HG03064 (cell line): ENCODE data around the gene ALX1.

Experiments
- ATAC-seq: cut with Tn5 transposase; IDR thresholded peaks from one replicate; pipeline ENCODE4 v1.9.1; 2021; ENCODE audit warnings: low read depth; ENCODE audit not compliant: unreplicated experiment

ALX1 gene

DNA sequence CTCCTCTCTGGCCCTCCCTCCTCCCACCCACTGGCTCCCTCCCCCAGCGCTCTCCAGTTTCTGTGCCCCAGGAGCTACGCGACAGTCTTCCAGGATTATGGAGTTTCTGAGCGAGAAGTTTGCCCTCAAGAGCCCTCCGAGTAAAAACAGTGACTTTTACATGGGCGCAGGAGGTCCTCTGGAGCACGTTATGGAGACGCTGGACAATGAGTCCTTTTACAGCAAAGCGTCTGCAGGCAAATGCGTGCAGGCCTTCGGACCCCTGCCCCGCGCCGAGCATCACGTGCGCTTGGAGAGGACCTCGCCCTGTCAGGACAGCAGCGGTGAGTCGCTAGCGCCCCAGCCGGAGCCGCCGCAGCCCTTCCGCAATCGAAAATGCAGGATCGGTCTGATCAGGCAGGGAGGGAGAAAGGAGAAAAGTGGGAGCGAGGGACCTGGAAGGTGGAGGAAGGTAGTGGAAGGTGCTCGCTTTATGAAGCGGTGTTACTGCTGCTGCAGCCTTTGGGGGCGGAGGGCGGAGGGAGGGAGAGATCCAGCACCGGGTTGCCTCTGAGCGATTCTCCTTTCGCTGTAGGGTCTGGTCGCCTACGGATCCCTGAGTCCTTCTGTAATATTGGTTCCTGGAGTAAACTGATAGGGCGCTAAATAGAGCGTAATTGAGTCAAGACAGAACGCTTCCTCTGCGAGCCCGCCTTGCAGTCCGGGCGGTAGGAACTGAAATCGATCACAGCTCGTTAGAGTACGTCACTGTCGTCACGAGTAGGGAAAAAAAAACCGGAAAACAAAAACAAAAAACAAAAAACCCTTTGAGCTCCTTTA lies at the start of gene ALX1:
TSS of gene ALX1 (plus strand) at position 56 of the 819 bp plus-strand sequence. CDS start at position 98, 42 bp downstream.
- no peak for ATAC-seq

DNA sequence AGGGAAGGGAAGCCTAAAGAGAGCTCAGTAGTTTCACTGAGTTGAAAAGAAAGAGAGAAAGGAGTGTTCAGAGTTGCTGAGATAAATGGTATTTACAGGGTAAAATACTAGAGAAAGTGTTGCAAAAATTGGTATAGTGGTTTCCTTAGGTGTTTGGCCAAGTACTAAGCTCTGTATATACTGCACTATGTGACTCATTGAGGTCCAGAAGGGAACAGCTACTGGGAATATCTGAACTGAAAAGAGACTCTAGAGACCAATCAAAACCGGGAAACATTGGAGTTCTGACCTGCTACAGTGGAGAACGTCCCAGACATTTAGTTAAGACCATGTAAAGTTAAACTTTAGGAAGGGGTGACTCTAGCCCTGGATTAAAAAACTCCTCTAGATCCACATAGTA lies 42.7 kb upstream of the ALX1 start:
- no peak for ATAC-seq

- ATAC-seq, result no peak
Observed at GRCh38 chr12:85244561-85244960, 35.5 kb upstream of the ALX1 start.

DNA sequence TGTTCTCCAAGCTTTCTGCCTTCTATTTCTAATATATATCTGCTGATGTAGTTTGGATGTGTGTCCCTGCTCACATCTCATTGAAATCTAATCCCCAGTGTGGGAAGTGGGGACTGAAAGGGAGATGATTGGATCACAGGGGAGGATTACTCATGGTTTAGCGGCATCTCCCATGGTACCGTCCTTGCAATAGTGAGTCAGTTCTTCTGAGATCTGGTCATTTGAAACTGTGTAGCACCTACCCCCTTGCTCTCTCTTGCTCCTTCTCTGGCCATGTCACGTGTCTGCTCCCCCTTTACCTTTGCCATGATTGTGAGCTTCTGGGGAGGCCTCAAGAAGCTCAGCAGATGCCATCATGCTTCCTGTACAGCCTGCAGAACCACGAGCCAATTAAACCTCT lies 26.2 kb upstream of the ALX1 start:
- ATAC-seq, result no peak

GRCh38 chr12:85257671-85258070 lies 22.3 kb upstream of the ALX1 start:
- ATAC-seq, result no peak

- ATAC-seq, result no peak
Observed at GRCh38 chr12:85260447-85260846, 19.6 kb upstream of the ALX1 start.

- no peak for ATAC-seq
Observed at GRCh38 chr12:85260896-85261295, 19.1 kb upstream of the ALX1 start.

- ATAC-seq, result no peak
Observed at GRCh38 chr12:85266356-85266755, 13.7 kb upstream of the ALX1 start.

DNA sequence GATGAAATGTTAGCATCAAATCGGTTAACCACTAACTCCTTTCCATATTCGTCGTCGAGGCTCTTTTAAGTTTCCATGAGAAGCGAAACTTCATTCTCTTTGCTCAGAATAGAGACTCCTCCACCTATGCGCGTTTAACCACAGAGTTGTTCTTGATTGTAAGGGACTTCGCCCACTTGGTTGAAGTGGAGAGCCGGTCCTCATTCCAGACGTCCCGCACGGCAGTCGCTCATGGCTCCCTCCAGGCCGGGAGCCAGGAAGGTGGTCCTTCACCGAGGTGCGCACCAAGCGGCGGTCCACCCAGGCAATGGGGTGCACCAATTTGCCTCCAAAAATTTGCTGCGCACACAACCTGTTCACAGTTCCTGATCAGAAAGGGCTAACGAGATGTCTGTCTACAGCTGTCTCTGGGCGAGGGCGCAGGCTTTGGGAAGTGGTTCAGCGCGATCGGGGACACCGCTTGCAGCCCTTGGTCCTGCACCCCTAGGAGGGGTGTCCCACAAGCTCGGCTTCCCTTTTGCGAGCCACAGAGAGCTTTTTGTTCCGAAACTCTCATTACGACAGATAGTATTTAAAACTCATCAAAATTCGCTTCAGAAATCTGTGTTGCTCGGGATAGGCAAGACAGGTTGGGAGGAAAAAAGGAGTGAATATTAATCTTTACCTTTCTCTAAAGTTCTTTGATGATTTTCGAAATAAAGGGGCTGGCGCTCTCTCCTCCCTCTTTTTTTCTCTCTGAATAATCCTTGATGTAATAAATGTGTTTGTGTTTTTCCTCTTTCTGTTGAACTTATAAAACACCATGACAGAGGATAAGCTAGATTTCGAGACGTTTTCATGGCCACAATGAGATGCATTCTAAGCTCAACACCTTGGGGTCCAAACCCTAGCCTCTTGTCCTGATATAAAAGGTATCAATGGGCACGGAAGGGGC lies 6.4 kb upstream of the ALX1 start:
- no peak for ATAC-seq

- no peak for ATAC-seq
Observed at GRCh38 chr12:85274315-85274651, 5.7 kb upstream of the ALX1 start.

GRCh38 chr12:85275374-85275773 lies 4.6 kb upstream of the ALX1 start:
- ATAC-seq, result no peak

DNA sequence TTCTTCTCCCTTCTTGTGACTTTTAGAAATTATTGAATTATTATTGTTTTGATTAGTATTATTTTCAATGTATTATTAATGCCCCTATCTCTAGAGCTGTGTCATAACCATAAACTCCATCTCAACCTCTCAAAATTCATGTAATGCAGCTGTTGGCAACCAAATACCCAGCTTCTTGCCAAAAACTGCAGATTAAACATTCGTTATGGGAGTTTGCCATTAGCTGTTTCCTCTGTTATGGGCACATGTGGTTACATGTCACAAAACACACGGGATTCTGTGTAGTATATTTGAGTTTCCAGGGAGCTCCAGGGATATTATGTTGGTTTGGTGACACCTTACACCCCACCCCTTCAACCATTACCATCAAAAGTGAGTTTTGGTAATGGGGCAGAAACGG lies 2.8 kb upstream of the ALX1 start:
- no peak for ATAC-seq

DNA sequence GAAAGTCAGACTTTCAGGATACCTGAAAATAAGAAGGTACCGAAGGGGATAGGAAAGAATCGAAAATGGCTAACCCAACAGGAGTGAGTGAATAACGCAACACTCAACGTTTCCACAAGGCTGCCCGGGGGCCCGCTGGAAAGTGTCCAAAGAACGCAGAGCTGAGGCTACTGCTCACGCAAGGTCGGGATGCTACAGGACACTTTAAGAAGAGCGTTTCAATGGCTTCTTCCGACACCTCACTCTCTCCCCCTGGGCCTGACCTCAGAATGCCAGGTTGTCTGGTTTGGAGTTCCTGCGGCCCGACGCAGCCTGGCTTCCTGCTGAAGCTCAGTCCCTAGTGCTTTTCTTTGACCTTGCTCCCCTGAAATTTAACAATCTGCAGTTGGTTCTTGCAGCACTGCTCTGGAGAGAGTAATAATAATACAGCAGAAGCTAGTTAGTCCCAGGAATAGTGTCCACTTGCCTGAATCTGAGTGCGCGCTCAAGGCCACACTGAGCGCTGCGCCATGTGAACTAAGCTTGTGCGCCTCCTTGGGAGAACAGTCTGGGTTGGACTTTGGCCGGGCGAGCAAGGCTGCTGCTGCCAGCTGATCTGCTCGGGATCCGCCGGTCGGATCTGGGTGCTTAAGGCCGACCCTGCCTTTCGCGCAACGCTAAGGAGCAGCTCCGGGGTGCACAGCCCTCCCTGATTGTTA lies 2.0 kb upstream of the ALX1 start:
- no peak for ATAC-seq

DNA sequence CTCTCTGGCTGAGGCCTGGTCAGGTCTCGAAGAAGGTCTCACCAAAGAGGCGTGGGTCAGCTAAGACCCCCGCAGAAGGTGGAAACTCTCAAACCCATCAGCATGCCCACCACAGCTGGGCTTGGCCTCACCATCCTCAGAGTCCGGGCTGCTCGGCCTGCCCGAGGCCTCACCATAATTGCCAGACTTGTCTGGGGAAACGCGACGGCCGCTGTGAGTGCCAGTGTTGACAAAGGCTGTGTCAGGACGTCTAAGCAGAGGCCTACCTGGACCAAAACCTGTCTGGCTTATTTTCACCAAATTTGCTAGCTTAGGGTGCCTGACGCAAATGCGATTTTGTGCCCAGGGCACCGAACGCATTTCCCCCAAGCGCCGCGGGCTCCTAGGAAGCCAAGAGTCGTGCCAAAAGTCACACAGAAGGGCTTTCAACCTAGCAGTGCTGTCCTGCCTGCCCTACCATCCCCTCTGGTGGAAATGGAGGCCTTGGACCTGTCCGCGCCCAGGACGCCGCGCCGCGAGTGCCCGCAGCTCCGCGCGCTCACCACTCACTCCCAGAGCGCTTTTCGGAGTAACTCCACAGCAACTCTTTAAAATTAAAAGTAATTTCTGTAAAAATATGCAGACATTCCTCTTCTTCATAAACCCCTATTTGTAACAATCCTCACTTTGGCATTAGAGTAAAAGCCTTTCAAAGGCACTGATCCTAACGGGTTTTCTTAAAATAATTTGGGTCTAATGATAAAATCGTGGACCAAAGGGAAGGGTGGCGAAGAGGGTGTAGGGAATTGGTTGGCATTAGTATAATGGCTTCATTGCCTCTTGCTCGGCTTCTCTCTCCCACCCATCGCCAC lies 1.2 kb upstream of the ALX1 start:
- no peak for ATAC-seq

GRCh38 chr12:85279449-85280164 lies 413 bp upstream of the ALX1 start:
- no peak for ATAC-seq

DNA sequence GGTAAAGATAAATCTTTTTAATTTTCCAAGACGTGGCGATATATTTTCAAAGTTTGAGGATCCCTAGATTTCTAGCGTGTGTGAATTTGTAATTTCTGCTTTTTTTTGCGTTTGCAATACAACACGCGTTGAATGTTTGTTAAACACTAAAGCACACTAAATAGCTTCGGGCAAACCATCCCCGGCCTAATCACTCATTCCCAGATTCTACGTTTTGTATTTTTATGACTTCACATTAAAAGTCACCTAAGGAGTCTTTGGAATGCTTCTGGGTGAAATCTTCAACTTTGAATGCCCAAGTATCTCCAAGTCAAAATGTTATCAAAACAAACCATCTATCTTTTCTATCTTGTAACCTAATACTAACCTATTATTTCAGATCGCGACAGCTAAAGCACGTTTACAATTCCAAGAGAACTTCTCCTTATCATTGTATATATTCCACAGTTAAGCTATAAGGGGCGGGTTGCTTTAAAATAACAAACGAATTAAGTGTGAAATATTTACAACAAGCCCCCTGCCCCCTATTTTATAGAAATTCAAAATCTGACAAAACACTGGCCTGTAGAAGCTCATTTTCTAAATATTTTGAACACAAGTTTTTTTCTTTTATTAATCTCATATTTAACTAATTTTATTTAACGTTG lies 1.1 kb downstream of the ALX1 start:
- no peak for ATAC-seq

- no peak for ATAC-seq
Observed at GRCh38 chr12:85281636-85282312, 1.8 kb downstream of the ALX1 start.

DNA sequence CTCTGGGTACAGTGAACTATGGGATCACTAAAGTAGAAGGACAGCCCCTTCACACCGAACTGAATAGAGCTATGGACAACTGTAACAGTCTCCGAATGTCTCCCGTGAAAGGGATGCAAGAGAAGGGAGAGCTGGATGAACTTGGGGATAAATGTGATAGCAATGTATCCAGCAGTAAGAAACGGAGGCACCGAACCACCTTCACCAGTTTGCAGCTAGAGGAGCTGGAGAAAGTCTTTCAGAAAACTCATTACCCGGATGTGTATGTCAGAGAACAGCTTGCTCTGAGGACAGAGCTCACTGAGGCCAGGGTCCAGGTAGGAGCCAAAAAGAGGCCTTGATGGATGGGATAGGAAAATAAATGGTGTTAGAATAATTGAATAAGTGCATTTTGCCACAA lies 3.5 kb downstream of the ALX1 start:
- ATAC-seq, result no peak

GRCh38 chr12:85296362-85296761 lies 16.3 kb downstream of the ALX1 start:
- no peak for ATAC-seq
